H1 (cell line): ENCODE results near the gene CD200R1L. TPM values are rescaled to one million over a fixed set of nuclear protein-coding genes. Genes with fewer than 3 reads are reported as not detected.

ENCODE experiments used
- CTCF ChIA-PET: fragments of 300-600 bp; sonication (Branson Sonifier 250); formaldehyde crosslinking; loops from one replicate; lab custom pipeline; 2021; ENCODE audit not compliant: partially characterized antibody; lab: Charles Lee
- POLR2A ChIA-PET: fragments of 300-600 bp; sonication (Branson Sonifier 250); formaldehyde crosslinking; loops from one replicate; lab custom pipeline; 2021; ENCODE audit warnings: inconsistent platforms; ENCODE audit not compliant: partially characterized antibody; lab: Charles Lee
- DNase-seq, 2 experiments: peaks; one replicate each; pipeline versions ENCODE4 v3.0.0 to v3.0.0-alpha.2; 2010 to 2022; ENCODE audit warnings: low spot score in 2 of 2, low read depth in 1 of 2, mixed read lengths in 1 of 2
- FAIRE-seq: peaks from 2 replicates; lab custom pipeline; 2011; peaks lifted over from hg19 to GRCh38; lab: Jason Lieb, UNC
- H2AFZ ChIP-seq: 2 replicates; pipeline ENCODE4 v1.8.1; 2012; ENCODE audit warnings: low read length, inconsistent platforms
- H2AK5ac ChIP-seq: 2 replicates; pipeline ENCODE4 v1.6.1; 2013; ENCODE audit warnings: low read depth, low read length
- H2BK120ac ChIP-seq: replicated peaks from 2 replicates; pipeline ENCODE3; 2013; ENCODE audit warnings: low read depth, low read length, inconsistent platforms
- H2BK12ac ChIP-seq: 2 replicates; pipeline ENCODE4 v1.6.1; 2013; ENCODE audit warnings: low read depth, low read length
- H2BK15ac ChIP-seq: 2 replicates; pipeline ENCODE4 v1.6.1; 2013; ENCODE audit warnings: low read length
- H2BK20ac ChIP-seq: 2 replicates; pipeline ENCODE4 v1.6.1; 2013; ENCODE audit warnings: low read length
- H2BK5ac ChIP-seq: 2 replicates; pipeline ENCODE4 v1.6.1; 2013; ENCODE audit warnings: low read depth, low read length
- H3K14ac ChIP-seq: 2 replicates; pipeline ENCODE4 v1.6.1; 2013; ENCODE audit warnings: inconsistent platforms; ENCODE audit not compliant: insufficient read length
- H3K18ac ChIP-seq: 2 replicates; pipeline ENCODE4 v1.6.1; 2013; ENCODE audit warnings: low read length; ENCODE audit errors: extremely low read depth
- H3K23ac ChIP-seq: 2 replicates; pipeline ENCODE4 v1.6.1; 2013; ENCODE audit warnings: inconsistent platforms; ENCODE audit not compliant: insufficient read length
- H3K23me2 ChIP-seq: 2 replicates; pipeline ENCODE4 v1.6.1; 2013; ENCODE audit warnings: low read depth, low read length
- H3K27ac ChIP-seq: 2 replicates; pipeline ENCODE4 v1.6.1; 2011; ENCODE audit warnings: low read depth, low read length, inconsistent platforms
- H3K27me3 ChIP-seq, 4 experiments: replicated peaks in 1 of 4; 1 replicate in 1 of 4; 2 replicates in 3 of 4; pipeline versions ENCODE4 v1.6.1 to v1.8.1; 2011 to 2013; ENCODE audit warnings: low read length in 3 of 4, mild to moderate bottlenecking in 3 of 4, inconsistent platforms in 2 of 4, mixed read lengths in 2 of 4, moderate library complexity in 1 of 4; ENCODE audit not compliant: control insufficient read depth in 3 of 4, insufficient read depth in 3 of 4; ENCODE audit errors: extremely low read depth in 1 of 4
- H3K36me3 ChIP-seq, 4 experiments: 2 replicates each; pipeline versions ENCODE4 v1.6.1 to v1.8.1; 2011 to 2013; ENCODE audit warnings: mild to moderate bottlenecking in 4 of 4, low read length in 3 of 4, moderate library complexity in 2 of 4, control low read depth in 1 of 4, inconsistent platforms in 1 of 4; ENCODE audit not compliant: insufficient read depth in 4 of 4, control insufficient read depth in 2 of 4
- H3K4ac ChIP-seq: replicated peaks from 2 replicates; pipeline ENCODE3; 2013; ENCODE audit warnings: low read length, low read depth, mixed read lengths, inconsistent platforms; ENCODE audit not compliant: insufficient read length
- H3K4me1 ChIP-seq, 4 experiments: replicated peaks in 1 of 4; 1 replicate in 1 of 4; 2 replicates in 3 of 4; pipeline versions ENCODE4 v1.6.1 to v1.8.1; 2011 to 2013; ENCODE audit warnings: low read length in 3 of 4, inconsistent platforms in 2 of 4, mixed read lengths in 1 of 4; ENCODE audit not compliant: insufficient read depth in 4 of 4, control insufficient read depth in 3 of 4
- H3K4me2 ChIP-seq, 2 experiments: 2 replicates each; pipeline versions ENCODE4 v1.6.1 to v1.8.1; 2011 to 2013; ENCODE audit warnings: low read depth in 2 of 2, low read length in 2 of 2, control low read depth in 1 of 2, inconsistent platforms in 1 of 2, mild to moderate bottlenecking in 1 of 2; ENCODE audit not compliant: insufficient read depth in 1 of 2
- H3K4me3 ChIP-seq, 4 experiments: fragments of 200-600, 300-600 bp in 1 of 4; sonication (generic), shearing (Covaris generic), sonication (Bioruptor Twin) in 1 of 4; 2 replicates each; pipeline versions ENCODE4 v1.5.1 to v1.8.1; 2011 to 2016; ENCODE audit warnings: low read length in 4 of 4, low read depth in 3 of 4, control low read depth in 2 of 4, inconsistent platforms in 2 of 4, mild to moderate bottlenecking in 2 of 4, mixed read lengths in 1 of 4, moderate library complexity in 1 of 4; ENCODE audit not compliant: insufficient read depth in 2 of 4; ENCODE audit errors: extremely low read depth in 1 of 4
- H3K56ac ChIP-seq: replicated peaks from 2 replicates; pipeline ENCODE3; 2013; ENCODE audit warnings: low read depth, mild to moderate bottlenecking, mixed read lengths, low read length, inconsistent platforms; ENCODE audit not compliant: insufficient read length
- H3K79me1 ChIP-seq: 2 replicates; pipeline ENCODE4 v1.6.1; 2013; ENCODE audit warnings: low read depth, low read length, control low read depth
- H3K79me2 ChIP-seq, 2 experiments: 2 replicates each; pipeline versions ENCODE4 v1.6.1 to v1.8.1; 2012 to 2013; ENCODE audit warnings: low read length in 2 of 2, mild to moderate bottlenecking in 2 of 2, inconsistent platforms in 1 of 2; ENCODE audit not compliant: insufficient read depth in 2 of 2, control insufficient read depth in 1 of 2
- H3K9ac ChIP-seq, 4 experiments: replicated peaks in 1 of 4; 1 replicate in 1 of 4; 2 replicates in 3 of 4; pipeline versions ENCODE4 v1.6.1 to v1.8.1; 2011 to 2013; ENCODE audit warnings: low read depth in 3 of 4, low read length in 3 of 4, control low read depth in 2 of 4, mild to moderate bottlenecking in 2 of 4, moderate library complexity in 2 of 4, inconsistent platforms in 1 of 4; ENCODE audit errors: extremely low read depth in 1 of 4
- H3K9me3 ChIP-seq, 2 experiments: 2 replicates each; pipeline versions ENCODE4 v1.6.1 to v1.8.1; 2012 to 2013; ENCODE audit warnings: mild to moderate bottlenecking in 2 of 2, moderate library complexity in 2 of 2, control low read depth in 1 of 2, inconsistent platforms in 1 of 2, low read depth in 1 of 2, low read length in 1 of 2, mixed read lengths in 1 of 2; ENCODE audit not compliant: insufficient read depth in 2 of 2
- H4K20me1 ChIP-seq, 2 experiments: replicated peaks in 1 of 2; 2 replicates each; pipeline versions ENCODE3 to v1.8.1; 2011 to 2013; ENCODE audit warnings: inconsistent platforms in 2 of 2, low read length in 2 of 2, mild to moderate bottlenecking in 1 of 2; ENCODE audit not compliant: insufficient read depth in 2 of 2, control insufficient read depth in 1 of 2
- H4K5ac ChIP-seq: 2 replicates; pipeline ENCODE4 v1.6.1; 2013; ENCODE audit warnings: low read length, low read depth, mixed read lengths, inconsistent platforms; ENCODE audit not compliant: insufficient read length
- H4K8ac ChIP-seq: 2 replicates; pipeline ENCODE4 v1.8.0; 2013; ENCODE audit warnings: mild to moderate bottlenecking, moderate library complexity, low read length, inconsistent platforms; ENCODE audit not compliant: insufficient read depth; ENCODE audit errors: extremely low read depth
- H4K91ac ChIP-seq: replicated peaks from 2 replicates; pipeline ENCODE3; 2013; ENCODE audit warnings: low read length, mixed read lengths, inconsistent platforms; ENCODE audit not compliant: insufficient read length
- JUND ChIP-seq: IDR thresholded peaks from 2 replicates; pipeline ENCODE4 v1.6.1; 2011; ENCODE audit warnings: mild to moderate bottlenecking, improper control_type of control experiment, low read length
- polyA plus RNA-seq, 7 experiments: library from polyadenylated mRNA; depleted of rRNA in 3 of 7; stranded (reverse) in 5 of 7; unstranded in 2 of 7; fragments of >200 nt in 5 of 7; fragments of 200-250 nt in 2 of 7; gene quantifications; 1 replicate in 5 of 7; 2 replicates in 1 of 7; 4 replicates in 1 of 7; pipeline versions ENCODE4 v1.2.1 to v1.2.3, GENCODE V29; 2011 to 2013; ENCODE audit warnings: missing spikeins in 2 of 7, mixed read lengths in 2 of 7
- total RNA-seq: library from RNA; stranded (reverse); fragmentation: NEBNext Ultra II Directional; extraction: Animal tissue kit (Norgen Biotek cat#: 25700); gene quantifications from 2 replicates; pipeline ENCODE4 v1.2.1, GENCODE V29; 2021
- TF ChIP-seq, protein P1 (sequence below): fragments of 300-600 bp; sonication (generic); IDR thresholded peaks from 2 replicates; pipeline ENCODE4 v1.7.1; 2012; ENCODE audit warnings: low read length, moderate library complexity, mild to moderate bottlenecking, inconsistent platforms; ENCODE audit not compliant: insufficient replicate concordance

CD200R1L gene
- total and polyA plus RNA-seq, 2 of the 8 experiments (the other 6 are each of a cell fraction or from before 2014, with no cell fraction given) = not detected

GRCh38 chr3:112802338-112802737 is 44.3 kb downstream of the CD200R1L start:
- no peak overlapping the region for H2BK15ac ChIP-seq
- no peaks in the 10 kb centered on the region for H3K79me1 ChIP-seq
- H4K91ac ChIP-seq = no peak overlapping the region
- no peak overlapping the region for H3K14ac ChIP-seq
- no peak overlapping the region for H2AK5ac ChIP-seq
- no peak overlapping the region for H3K4ac ChIP-seq
- no peak overlapping the region for H3K56ac ChIP-seq
- no peaks in the 10 kb centered on the region for H3K9me3 ChIP-seq
- H3K36me3 ChIP-seq = no peaks in the 10 kb centered on the region
- H3K23me2 ChIP-seq = no peaks in the 10 kb centered on the region
- no peak overlapping the region for H2BK20ac ChIP-seq
- no peak overlapping the region for H3K9ac ChIP-seq
- no peak overlapping the region for H2BK5ac ChIP-seq
- no peaks in the 10 kb centered on the region for H3K27me3 ChIP-seq
- no peaks in the 10 kb centered on the region for H3K79me2 ChIP-seq
- no peak overlapping the region for H3K18ac ChIP-seq
- no peak overlapping the region for H4K8ac ChIP-seq
- no peak overlapping the region for H3K23ac ChIP-seq
- FAIRE-seq (no peak), DNase-seq (no peak)
- POLR2A ChIA-PET = no interaction called here
- H3K4me2 ChIP-seq = no peak overlapping the region
- H3K4me3 ChIP-seq = no peak overlapping the region
- no peak overlapping the region for H4K5ac ChIP-seq
- CTCF ChIA-PET = interaction anchor here (0.6 to 1.0 kb wide), 2 partner anchors 28 to 172 kb away, joined by 3 to 4 read pairs; no protein-coding TSS in a partner anchor
- H3K27ac ChIP-seq = no peak overlapping the region
- H3K4me1 ChIP-seq = no peaks in the 10 kb centered on the region
- H2BK120ac ChIP-seq = no peak overlapping the region
- H4K20me1 ChIP-seq = no peaks in the 10 kb centered on the region
- H2BK12ac ChIP-seq = no peak overlapping the region
- no peak overlapping the region for H2AFZ ChIP-seq
- TF ChIP-seq, protein P1, sequence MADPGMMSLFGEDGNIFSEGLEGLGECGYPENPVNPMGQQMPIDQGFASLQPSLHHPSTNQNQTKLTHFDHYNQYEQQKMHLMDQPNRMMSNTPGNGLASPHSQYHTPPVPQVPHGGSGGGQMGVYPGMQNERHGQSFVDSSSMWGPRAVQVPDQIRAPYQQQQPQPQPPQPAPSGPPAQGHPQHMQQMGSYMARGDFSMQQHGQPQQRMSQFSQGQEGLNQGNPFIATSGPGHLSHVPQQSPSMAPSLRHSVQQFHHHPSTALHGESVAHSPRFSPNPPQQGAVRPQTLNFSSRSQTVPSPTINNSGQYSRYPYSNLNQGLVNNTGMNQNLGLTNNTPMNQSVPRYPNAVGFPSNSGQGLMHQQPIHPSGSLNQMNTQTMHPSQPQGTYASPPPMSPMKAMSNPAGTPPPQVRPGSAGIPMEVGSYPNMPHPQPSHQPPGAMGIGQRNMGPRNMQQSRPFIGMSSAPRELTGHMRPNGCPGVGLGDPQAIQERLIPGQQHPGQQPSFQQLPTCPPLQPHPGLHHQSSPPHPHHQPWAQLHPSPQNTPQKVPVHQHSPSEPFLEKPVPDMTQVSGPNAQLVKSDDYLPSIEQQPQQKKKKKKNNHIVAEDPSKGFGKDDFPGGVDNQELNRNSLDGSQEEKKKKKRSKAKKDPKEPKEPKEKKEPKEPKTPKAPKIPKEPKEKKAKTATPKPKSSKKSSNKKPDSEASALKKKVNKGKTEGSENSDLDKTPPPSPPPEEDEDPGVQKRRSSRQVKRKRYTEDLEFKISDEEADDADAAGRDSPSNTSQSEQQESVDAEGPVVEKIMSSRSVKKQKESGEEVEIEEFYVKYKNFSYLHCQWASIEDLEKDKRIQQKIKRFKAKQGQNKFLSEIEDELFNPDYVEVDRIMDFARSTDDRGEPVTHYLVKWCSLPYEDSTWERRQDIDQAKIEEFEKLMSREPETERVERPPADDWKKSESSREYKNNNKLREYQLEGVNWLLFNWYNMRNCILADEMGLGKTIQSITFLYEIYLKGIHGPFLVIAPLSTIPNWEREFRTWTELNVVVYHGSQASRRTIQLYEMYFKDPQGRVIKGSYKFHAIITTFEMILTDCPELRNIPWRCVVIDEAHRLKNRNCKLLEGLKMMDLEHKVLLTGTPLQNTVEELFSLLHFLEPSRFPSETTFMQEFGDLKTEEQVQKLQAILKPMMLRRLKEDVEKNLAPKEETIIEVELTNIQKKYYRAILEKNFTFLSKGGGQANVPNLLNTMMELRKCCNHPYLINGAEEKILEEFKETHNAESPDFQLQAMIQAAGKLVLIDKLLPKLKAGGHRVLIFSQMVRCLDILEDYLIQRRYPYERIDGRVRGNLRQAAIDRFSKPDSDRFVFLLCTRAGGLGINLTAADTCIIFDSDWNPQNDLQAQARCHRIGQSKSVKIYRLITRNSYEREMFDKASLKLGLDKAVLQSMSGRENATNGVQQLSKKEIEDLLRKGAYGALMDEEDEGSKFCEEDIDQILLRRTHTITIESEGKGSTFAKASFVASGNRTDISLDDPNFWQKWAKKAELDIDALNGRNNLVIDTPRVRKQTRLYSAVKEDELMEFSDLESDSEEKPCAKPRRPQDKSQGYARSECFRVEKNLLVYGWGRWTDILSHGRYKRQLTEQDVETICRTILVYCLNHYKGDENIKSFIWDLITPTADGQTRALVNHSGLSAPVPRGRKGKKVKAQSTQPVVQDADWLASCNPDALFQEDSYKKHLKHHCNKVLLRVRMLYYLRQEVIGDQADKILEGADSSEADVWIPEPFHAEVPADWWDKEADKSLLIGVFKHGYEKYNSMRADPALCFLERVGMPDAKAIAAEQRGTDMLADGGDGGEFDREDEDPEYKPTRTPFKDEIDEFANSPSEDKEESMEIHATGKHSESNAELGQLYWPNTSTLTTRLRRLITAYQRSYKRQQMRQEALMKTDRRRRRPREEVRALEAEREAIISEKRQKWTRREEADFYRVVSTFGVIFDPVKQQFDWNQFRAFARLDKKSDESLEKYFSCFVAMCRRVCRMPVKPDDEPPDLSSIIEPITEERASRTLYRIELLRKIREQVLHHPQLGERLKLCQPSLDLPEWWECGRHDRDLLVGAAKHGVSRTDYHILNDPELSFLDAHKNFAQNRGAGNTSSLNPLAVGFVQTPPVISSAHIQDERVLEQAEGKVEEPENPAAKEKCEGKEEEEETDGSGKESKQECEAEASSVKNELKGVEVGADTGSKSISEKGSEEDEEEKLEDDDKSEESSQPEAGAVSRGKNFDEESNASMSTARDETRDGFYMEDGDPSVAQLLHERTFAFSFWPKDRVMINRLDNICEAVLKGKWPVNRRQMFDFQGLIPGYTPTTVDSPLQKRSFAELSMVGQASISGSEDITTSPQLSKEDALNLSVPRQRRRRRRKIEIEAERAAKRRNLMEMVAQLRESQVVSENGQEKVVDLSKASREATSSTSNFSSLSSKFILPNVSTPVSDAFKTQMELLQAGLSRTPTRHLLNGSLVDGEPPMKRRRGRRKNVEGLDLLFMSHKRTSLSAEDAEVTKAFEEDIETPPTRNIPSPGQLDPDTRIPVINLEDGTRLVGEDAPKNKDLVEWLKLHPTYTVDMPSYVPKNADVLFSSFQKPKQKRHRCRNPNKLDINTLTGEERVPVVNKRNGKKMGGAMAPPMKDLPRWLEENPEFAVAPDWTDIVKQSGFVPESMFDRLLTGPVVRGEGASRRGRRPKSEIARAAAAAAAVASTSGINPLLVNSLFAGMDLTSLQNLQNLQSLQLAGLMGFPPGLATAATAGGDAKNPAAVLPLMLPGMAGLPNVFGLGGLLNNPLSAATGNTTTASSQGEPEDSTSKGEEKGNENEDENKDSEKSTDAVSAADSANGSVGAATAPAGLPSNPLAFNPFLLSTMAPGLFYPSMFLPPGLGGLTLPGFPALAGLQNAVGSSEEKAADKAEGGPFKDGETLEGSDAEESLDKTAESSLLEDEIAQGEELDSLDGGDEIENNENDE = no peak
- no peak for TF ChIP-seq JUND
